GM18909 (cell line): ENCODE data around the gene USP37.

Source experiments
- ATAC-seq: cut with Tn5 transposase; IDR thresholded peaks from one replicate; pipeline ENCODE4 v1.9.1; 2021; ENCODE audit warnings: mild to moderate bottlenecking; ENCODE audit not compliant: unreplicated experiment, poor library complexity

USP37 gene

DNA sequence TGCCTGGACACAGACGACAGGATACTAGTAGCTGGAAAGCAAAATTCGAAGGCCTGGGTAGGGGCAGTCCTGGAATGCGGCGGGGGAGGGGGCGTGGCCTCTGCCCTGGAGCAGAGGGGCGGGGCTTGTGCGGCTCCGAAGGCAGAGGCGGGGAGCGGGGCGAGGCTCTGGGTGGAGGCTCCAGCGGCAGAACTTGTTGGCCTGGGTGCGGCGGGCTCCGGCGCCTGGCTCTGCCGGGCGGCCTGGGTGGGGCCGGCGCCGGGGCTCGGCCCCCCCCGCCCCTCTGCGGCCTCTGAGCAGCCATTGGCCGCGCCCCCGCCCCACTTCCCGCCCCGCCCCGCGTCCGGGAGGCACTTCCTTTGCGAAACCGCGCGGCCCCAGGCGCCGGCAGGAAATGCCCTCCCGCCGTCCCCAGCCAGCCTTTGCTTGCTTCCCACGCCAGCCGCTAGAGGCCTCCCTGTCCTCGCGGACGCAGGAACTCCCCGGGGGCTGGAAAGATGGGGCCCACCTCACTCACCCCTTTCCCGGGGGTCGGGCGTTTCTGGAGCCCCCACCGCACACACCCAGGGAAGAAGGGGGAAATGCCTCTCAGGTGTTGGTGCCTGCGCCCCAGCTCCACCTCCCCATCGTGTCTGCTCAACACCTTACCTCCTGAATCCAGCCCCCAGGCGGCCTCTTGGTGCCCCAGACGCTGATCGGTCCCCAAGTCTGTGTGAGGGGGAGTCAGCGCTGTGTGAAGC lies 161.8 kb downstream of the USP37 start:
- ATAC-seq = peak; percentile 85

DNA sequence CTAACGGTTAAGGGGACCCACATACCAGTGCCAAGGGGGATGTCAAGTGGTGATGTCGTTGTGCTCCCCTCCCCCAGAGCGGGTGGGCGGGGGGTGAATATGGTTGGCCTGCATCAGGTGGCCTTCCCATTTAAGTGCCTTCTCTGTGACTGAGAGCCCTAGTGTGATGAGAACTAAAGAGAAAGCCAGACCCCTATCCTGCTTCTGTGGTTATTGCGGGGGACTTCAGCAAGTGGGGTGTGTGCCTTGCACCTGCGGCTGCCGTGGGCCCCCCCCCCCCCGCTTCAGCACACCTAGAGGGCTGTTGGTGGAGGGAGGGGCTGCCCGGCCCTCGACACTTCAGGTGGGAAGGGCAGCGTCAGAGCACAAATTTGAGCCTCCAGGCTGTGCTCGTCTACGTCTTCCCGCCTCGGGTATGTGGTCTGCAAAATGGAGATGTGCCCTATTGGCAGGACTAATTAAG lies 162.4 kb downstream of the USP37 start:
- ATAC-seq = peak; percentile 29

DNA sequence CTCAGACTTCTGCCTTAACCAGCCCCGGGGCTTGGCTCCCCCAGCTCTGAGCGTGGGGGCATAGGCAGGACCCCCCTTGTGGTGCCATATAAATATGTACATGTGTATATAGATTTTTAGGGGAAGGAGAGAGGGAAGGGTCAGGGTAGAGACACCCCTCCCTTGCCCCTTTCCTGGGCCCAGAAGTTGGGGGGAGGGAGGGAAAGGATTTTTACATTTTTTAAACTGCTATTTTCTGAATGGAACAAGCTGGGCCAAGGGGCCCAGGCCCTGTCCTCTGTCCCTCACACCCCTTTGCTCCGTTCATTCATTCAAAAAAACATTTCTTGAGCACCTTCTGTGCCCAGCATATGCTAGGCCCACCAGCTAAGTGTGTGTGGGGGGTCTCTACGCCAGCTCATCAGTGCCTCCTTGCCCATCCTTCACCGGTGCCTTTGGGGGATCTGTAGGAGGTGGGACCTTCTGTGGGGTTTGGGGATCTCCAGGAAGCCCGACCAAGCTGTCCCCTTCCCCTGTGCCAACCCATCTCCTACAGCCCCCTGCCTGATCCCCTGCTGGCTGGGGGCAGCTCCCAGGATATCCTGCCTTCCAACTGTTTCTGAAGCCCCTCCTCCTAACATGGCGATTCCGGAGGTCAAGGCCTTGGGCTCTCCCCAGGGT lies 162.9 kb downstream of the USP37 start:
- ATAC-seq = no peak

DNA sequence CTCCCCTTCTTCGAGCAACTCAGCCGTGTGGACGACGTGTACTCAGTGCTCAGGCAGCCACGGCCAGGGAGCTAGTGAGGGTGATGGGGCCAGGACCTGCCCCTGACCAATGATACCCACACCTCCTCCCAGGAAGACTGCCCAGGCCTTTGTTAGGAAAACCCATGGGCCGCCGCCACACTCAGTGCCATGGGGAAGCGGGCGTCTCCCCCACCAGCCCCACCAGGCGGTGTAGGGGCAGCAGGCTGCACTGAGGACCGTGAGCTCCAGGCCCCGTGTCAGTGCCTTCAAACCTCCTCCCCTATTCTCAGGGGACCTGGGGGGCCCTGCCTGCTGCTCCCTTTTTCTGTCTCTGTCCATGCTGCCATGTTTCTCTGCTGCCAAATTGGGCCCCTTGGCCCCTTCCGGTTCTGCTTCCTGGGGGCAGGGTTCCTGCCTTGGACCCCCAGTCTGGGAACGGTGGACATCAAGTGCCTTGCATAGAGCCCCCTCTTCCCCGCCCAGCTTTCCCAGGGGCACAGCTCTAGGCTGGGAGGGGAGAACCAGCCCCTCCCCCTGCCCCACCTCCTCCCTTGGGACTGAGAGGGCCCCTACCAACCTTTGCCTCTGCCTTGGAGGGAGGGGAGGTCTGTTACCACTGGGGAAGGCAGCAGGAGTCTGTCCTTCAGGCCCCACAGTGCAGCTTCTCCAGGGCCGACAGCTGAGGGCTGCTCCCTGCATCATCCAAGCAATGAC lies 163.6 kb downstream of the USP37 start:
- no peak for ATAC-seq

DNA sequence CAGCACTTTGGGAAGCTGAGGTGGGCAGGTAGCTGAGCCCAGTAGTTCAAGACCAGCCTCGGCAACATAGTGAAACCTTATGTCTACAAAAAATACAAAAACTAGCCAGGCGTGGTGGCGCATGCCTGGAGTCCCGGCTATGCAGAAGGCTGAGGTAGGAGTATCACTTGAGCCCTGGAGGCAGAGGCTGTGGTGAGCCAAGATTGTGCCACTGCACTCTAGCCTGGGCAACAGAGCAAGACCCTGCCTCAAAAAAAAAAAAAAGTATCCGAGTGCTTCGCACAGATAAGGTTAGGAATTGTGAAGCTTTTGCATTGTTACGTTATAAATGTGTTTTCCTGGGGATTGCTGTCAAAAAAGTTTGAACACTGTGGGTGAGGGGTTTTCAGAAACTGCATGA lies 164.3 kb downstream of the USP37 start:
- ATAC-seq = no peak

DNA sequence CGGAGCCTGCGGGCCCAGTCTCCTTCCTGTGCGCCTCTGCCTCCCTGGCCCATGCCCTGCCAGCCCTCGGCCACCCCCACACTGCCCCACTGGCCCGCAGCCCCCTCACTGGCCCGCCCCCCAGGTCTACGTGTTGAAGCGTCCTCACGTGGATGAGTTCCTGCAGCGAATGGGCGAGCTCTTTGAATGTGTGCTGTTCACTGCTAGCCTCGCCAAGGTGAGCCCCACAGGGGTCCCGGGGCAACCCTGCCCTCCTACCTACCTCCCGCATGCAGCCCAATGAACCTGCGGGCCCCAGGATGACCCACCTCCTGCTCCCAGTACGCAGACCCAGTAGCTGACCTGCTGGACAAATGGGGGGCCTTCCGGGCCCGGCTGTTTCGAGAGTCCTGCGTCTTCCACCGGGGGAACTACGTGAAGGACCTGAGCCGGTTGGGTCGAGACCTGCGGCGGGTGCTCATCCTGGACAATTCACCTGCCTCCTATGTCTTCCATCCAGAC lies 165.2 kb downstream of the USP37 start:
- no peak for ATAC-seq

DNA sequence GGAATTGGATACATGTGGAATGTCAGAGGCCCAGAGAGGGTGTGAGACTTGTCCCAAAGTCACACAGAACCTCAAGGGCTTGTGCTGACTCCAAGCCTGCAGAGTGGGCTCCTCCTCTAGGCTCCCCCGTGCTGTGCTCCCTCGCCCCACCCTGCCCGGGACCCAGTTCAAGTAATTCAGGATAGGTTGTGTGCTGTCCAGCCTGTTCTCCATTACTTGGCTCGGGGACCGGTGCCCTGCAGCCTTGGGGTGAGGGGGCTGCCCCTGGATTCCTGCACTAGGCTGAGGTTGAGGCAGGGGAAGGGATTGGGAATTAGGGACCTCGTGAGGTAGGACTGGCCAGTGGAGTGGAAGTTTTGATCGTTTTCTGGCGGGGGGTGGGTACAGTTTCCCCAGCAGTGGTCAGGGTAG lies 165.7 kb downstream of the USP37 start:
- ATAC-seq = no peak

DNA sequence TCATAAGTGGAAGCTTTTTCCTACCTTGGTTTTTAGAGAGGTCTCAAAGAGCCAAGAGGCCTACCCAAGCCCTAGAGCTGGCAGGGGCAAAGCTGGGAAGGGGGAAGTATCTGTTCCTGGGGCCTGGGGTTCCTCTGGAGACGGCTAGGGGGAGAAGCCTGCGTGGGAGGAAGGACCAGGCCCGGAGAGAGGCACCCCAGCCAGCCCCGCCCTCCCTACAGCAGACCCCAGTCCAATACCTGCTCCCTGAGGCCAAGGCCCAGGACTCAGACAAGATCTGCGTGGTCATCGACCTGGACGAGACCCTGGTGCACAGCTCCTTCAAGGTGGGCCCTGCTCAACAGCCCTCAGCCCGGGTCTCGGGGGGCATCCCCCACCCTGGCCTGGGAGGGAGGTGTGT lies 166.3 kb downstream of the USP37 start:
- ATAC-seq = no peak

DNA sequence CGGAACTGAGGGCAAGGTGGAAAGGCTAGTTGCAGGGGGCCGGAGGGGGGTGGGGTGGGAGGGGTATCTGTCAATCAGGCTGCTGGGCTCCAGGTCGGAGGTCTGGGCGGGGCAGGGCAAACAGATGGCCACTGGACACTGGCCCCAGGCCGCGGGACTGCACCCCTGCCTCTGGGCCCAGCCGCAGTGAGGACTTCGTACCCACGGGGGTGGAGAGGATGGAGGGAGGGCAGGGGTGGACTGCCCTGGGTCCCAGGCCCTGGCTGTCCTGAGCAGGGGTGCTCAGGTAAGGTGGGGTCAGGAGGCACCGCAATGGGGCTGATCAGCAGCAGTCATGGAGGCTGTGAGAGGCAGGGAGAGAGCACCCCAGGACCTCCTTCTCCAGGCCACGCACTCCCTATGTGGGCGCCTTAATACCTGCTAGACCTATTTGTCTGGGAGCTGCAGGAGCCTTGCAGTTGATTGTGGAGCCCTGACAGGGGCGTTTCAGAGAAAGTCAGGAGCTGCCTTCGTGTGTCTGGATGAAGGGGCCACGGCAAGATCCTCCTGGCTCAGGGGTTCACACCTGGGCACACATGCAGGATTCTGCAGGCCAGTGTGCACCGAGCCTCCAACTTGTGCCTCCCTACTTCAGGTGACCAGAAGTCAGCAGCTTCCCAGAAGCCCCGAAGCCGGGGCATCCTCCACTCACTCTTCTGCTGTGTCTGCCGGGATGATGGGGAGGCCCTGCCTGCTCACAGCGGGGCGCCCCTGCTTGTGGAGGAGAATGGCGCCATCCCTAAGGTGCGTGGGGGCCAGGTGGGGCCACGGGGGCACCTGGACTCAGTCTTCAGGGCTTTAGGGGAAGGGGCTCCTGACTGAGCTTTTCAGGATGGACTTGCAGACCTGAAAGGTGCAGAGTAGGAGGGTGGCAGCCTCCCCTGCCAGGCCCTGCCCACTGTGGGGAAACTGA lies 166.9 kb downstream of the USP37 start:
- no peak for ATAC-seq
